GM12878 (cell line): Measurements from ENCODE around the gene TMEM150B. TPM values are rescaled to one million over a fixed set of nuclear protein-coding genes. Genes with fewer than 3 reads are reported as not detected.

Experiments used
- ATAC-seq: fragments of 200-7000 bp; cut with Tn5 transposase; 3 replicates; pipeline ENCODE4 v1.9.1; 2020; ENCODE audit warnings: mild to moderate bottlenecking, moderate library complexity
- BruUV-seq: library from RNA; stranded (reverse); fragments of 400-500 nt; replicated peaks from 2 replicates; lab custom pipeline; 2021; lab: Mats Ljungman, UMichigan
- CTCF ChIA-PET: fragments of 300-600 bp; sonication (Branson Sonifier 250); formaldehyde crosslinking; extraction: SDS; loops from one replicate; lab custom pipeline; 2021; ENCODE audit warnings: inconsistent platforms; lab: Yijun Ruan, JAX
- POLR2A ChIA-PET: fragments of 350-600 bp; formaldehyde crosslinking; extraction: SDS; loops from one replicate; lab custom pipeline; 2021; ENCODE audit warnings: inconsistent platforms; lab: Charles Lee
- RAD21 ChIA-PET: fragments of 300-600 bp; sonication (Branson Sonifier 250); formaldehyde crosslinking; loops from one replicate; lab custom pipeline; 2023; ENCODE audit warnings: antibody characterized with exemption; ENCODE audit not compliant: unreplicated experiment; lab: Charles Lee
- SMC1A ChIA-PET: fragments of 300-600 bp; sonication (Branson Sonifier 250); formaldehyde crosslinking; loops from one replicate; lab custom pipeline; 2023; ENCODE audit not compliant: unreplicated experiment, uncharacterized antibody; lab: Charles Lee
- DNase-seq: peaks from one replicate; pipeline ENCODE4 v3.0.0-alpha.2; 2011; ENCODE audit warnings: low read depth, low spot score
- FAIRE-seq: peaks from 3 replicates; lab custom pipeline; 2011; peaks lifted over from hg19 to GRCh38; lab: Jason Lieb, UNC
- H2AFZ ChIP-seq: 2 replicates; pipeline ENCODE4 v1.6.0; 2011; ENCODE audit warnings: low read depth, low read length, control low read depth; ENCODE audit not compliant: control insufficient read depth
- H3K27ac ChIP-seq: 2 replicates; pipeline ENCODE4 v1.5.1; 2011; ENCODE audit warnings: control low read depth; ENCODE audit not compliant: control insufficient read depth, insufficient read depth
- H3K27me3 ChIP-seq, 2 experiments: replicated peaks in 1 of 2; 2 replicates each; pipeline versions ENCODE4 v1.6.0 to v1.6.1; 2011; ENCODE audit warnings: low read length in 1 of 2; ENCODE audit not compliant: control insufficient read depth in 2 of 2, insufficient read depth in 2 of 2
- H3K36me3 ChIP-seq, 2 experiments: 2 replicates each; pipeline ENCODE4 v1.5.1; 2011; ENCODE audit warnings: low read length in 1 of 2; ENCODE audit not compliant: control insufficient read depth in 2 of 2, insufficient read depth in 2 of 2
- H3K4me1 ChIP-seq: 2 replicates; pipeline ENCODE4 v1.6.1; 2011; ENCODE audit warnings: mild to moderate bottlenecking, low read length, moderate library complexity, mixed read lengths; ENCODE audit not compliant: control insufficient read depth, insufficient read depth
- H3K4me2 ChIP-seq: 2 replicates; pipeline ENCODE4 v1.6.0; 2011; ENCODE audit warnings: control low read depth; ENCODE audit not compliant: control insufficient read depth, insufficient read depth
- H3K4me3 ChIP-seq: fragments of 200-600 bp; sonication (generic); 2 replicates; pipeline ENCODE4 v1.5.1; 2016
- H3K79me2 ChIP-seq: 2 replicates; pipeline ENCODE4 v1.6.0; 2011; ENCODE audit warnings: low read length; ENCODE audit not compliant: control insufficient read depth, insufficient read depth
- H3K9ac ChIP-seq: 2 replicates; pipeline ENCODE4 v1.8.0; 2011; ENCODE audit warnings: low read length, control low read depth, mixed read lengths; ENCODE audit not compliant: control insufficient read depth, insufficient read depth
- H3K9me3 ChIP-seq: replicated peaks from 3 replicates; pipeline ENCODE4 v1.5.1; 2011; ENCODE audit warnings: mild to moderate bottlenecking, low read length; ENCODE audit not compliant: control insufficient read depth, insufficient read depth
- H4K20me1 ChIP-seq: 2 replicates; pipeline ENCODE4 v1.6.0; 2011; ENCODE audit not compliant: control insufficient read depth, insufficient read depth
- ASH2L ChIP-seq: fragments of 300-600, 200-600 bp; sonication (generic); IDR thresholded peaks from 2 replicates; pipeline ENCODE4 v1.6.1; 2017; ENCODE audit warnings: low read depth, mild to moderate bottlenecking, borderline replicate concordance
- ATF3 ChIP-seq: IDR thresholded peaks from 2 replicates; pipeline ENCODE4 v1.6.1; 2011; ENCODE audit warnings: low read depth, mild to moderate bottlenecking, low read length, moderate library complexity, borderline replicate concordance; ENCODE audit errors: extremely low read depth
- BMI1 ChIP-seq: fragments of 450-650 bp; IDR thresholded peaks from 2 replicates; pipeline ENCODE4 v1.6.1; 2016; ENCODE audit warnings: mild to moderate bottlenecking, moderate library complexity, borderline replicate concordance
- CTCF ChIP-seq, 3 experiments: IDR thresholded peaks in 2 of 3; conservative IDR thresholded peaks in 1 of 3; 2 replicates each; pipeline ENCODE4 v1.5.1; 2011; ENCODE audit warnings: low read depth in 3 of 3, low read length in 3 of 3, mild to moderate bottlenecking in 3 of 3, control low read depth in 2 of 3, moderate library complexity in 2 of 3, inconsistent platforms in 1 of 3, mixed read lengths in 1 of 3; ENCODE audit not compliant: control insufficient read depth in 2 of 3, insufficient read depth in 1 of 3; ENCODE audit errors: extremely low read depth in 1 of 3
- EED ChIP-seq: sonication (generic); IDR thresholded peaks from 2 replicates; pipeline ENCODE4 v1.6.1; 2016; ENCODE audit warnings: antibody characterized with exemption, low read depth
- NFYA ChIP-seq: IDR thresholded peaks from 2 replicates; pipeline ENCODE4 v1.6.1; 2011; ENCODE audit warnings: low read depth, mild to moderate bottlenecking, low read length, improper control_type of control experiment, borderline replicate concordance
- SMAD1 ChIP-seq: fragments of 450-650 bp; IDR thresholded peaks from 2 replicates; pipeline ENCODE4 v1.6.1; 2018; ENCODE audit warnings: mild to moderate bottlenecking, low read depth; ENCODE audit not compliant: partially characterized antibody
- TBL1XR1 ChIP-seq: IDR thresholded peaks from 2 replicates; pipeline ENCODE4 v1.6.1; 2012; ENCODE audit warnings: low read depth, low read length, improper control_type of control experiment
- TCF12 ChIP-seq: IDR thresholded peaks from 2 replicates; pipeline ENCODE4 v1.6.1; 2011; ENCODE audit warnings: low read depth, mild to moderate bottlenecking, low read length
- YBX1 ChIP-seq: fragments of 450-650 bp; IDR thresholded peaks from 2 replicates; pipeline ENCODE4 v1.6.1; 2016; ENCODE audit warnings: antibody characterized with exemption
- ZBTB11 ChIP-seq: fragments of 450-650 bp; formaldehyde crosslinking; IDR thresholded peaks from 2 replicates; pipeline ENCODE4 v1.5.0; 2022; ENCODE audit warnings: mild to moderate bottlenecking, missing genetic modification characterization
- WGBS: methylation state at CpG from one replicate; pipeline ENCODE4 v1.1.6; 2016; ENCODE audit warnings: low lambda C conversion rate; ENCODE audit not compliant: insufficient replicate concordance, insufficient coverage; ENCODE audit errors: missing lambda C conversion rate; 5-methylcytosine and 5-hydroxymethylcytosine counted together
- in situ Hi-C: fragments of 300-500 bp; cut with MboI; formaldehyde crosslinking; loops from 9 replicates; pipeline ENCODE4 v1.14.3; 2018; ENCODE audit warnings: mixed read lengths
- intact Hi-C: fragments of 100-400 bp; cut with micrococcal nuclease; formaldehyde crosslinking; loops from one replicate; pipeline ENCODE4 v1.14.2; 2022; ENCODE audit not compliant: unreplicated experiment
- polyA plus RNA-seq, 11 experiments: library from polyadenylated mRNA; depleted of rRNA in 4 of 11; unstranded in 6 of 11; stranded (reverse) in 5 of 11; fragments of >200 nt; fragmentation: Nextera tagmentation in 4 of 11; fragmentation: Illumina TruSeq in 1 of 11; extraction: Ambion mirVana in 4 of 11; extraction: Trizol in 1 of 11; gene quantifications; 1 replicate in 1 of 11; 2 replicates in 10 of 11; pipeline versions ENCODE4 v1.2.1 to v1.2.3, GENCODE V29; 2011 to 2016; ENCODE audit warnings: inconsistent platforms in 2 of 11, missing spikeins in 2 of 11, low read depth in 1 of 11
- total RNA-seq, 4 experiments: library from RNA; depleted of rRNA in 3 of 4; stranded (reverse); fragments of >200 nt in 3 of 4; fragmentation: Illumina TruSeq in 1 of 4; extraction: Trizol in 1 of 4; gene quantifications; 2 replicates each; pipeline versions ENCODE4 v1.2.1 to v1.2.3, GENCODE V29; 2013 to 2021
- TF ChIP-seq, protein P1 (sequence below): fragments of 150-350 bp; IDR thresholded peaks from 2 replicates; pipeline ENCODE4 v1.6.1; 2014; ENCODE audit warnings: mild to moderate bottlenecking, low read depth, low read length
- TF ChIP-seq, protein P2 (sequence below): fragments of 450-650 bp; IDR thresholded peaks from 2 replicates; pipeline ENCODE4 v1.6.1; 2016; ENCODE audit warnings: mild to moderate bottlenecking

TMEM150B gene
- total and polyA plus RNA-seq, 10 of the 15 experiments (the other 5 are each of a cell fraction or from before 2014, with no cell fraction given): 0.09 to 0.23 (median 0.18) TPM; not detected in 6

- TF ChIP-seq CTCF (IDR thresholded peaks at IDR 0.05 in 2 of 3, conservative IDR thresholded peaks at IDR 0.05 in 1 of 3; ENCODE audit: control insufficient read depth in 2 of 3, extremely low read depth in 1 of 3, insufficient read depth in 1 of 3, low read depth in 3 of 3, low read length in 3 of 3): no peak
Measured at GRCh38 chr19:55315956-55316525, 9.1 kb downstream of the TMEM150B start (continued).

DNA sequence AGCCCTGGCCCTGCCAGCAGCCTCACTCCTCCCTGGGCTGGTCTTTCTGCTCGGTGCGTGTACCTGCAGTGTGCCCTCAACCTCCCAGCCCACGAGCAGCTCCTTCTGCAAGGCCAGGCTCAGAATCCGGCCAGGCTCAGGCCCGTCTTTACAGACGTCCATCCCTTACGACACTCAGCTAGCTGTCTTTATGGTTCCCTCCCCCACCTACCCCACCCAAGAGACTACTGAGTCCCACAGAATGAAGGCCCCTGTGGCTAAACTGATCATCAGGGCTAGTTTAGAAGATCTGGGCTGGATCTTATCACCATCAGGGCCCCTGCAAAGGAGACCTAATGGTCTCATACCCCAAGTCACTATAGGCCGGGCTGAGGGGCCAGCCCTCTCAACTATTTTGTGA is 10.7 kb downstream of the TMEM150B start:
- SMC1A ChIA-PET: no interaction called here
- Histone ChIP-seq H3K4me3 (no peak overlapping the region), H3K9me3 (no peaks in the 10 kb centered on the region), H3K36me3 (no peaks in the 10 kb centered on the region), H3K79me2 (no peaks in the 10 kb centered on the region), H3K27ac (no peak overlapping the region), H3K9ac (no peak overlapping the region), H2AFZ (no peak overlapping the region), H3K4me1 (no peaks in the 10 kb centered on the region), H3K27me3 (no peaks in the 10 kb centered on the region), H3K4me2 (no peak overlapping the region), H4K20me1 (no peaks in the 10 kb centered on the region)
- RAD21 ChIA-PET: no interaction called here
- intact Hi-C loops: no loop called here
- no TSS peak for BruUV-seq
- POLR2A ChIA-PET: interaction anchor here (1.0 kb wide), 1 partner anchor 25 kb away, joined by 3 read pairs; the partner anchor contains the start of gene KMT5C
- ATAC-seq (no peak), FAIRE-seq (no peak), DNase-seq (no peak)
- CTCF ChIA-PET: no interaction called here
- WGBS: 38% methylated on average over 8 of the region's 8 CpGs
- in situ Hi-C loops: no loop called here
- TF ChIP-seq ASH2L (no peak), SMAD1 (no peak), TCF12 (no peak), TBL1XR1 (no peak), ZBTB11 (CRISPR knock-in tag) (no peak), EED (no peak), ATF3 (no peak), BMI1 (no peak), YBX1 (no peak), NFYA (no peak)
- TF ChIP-seq, protein P1, sequence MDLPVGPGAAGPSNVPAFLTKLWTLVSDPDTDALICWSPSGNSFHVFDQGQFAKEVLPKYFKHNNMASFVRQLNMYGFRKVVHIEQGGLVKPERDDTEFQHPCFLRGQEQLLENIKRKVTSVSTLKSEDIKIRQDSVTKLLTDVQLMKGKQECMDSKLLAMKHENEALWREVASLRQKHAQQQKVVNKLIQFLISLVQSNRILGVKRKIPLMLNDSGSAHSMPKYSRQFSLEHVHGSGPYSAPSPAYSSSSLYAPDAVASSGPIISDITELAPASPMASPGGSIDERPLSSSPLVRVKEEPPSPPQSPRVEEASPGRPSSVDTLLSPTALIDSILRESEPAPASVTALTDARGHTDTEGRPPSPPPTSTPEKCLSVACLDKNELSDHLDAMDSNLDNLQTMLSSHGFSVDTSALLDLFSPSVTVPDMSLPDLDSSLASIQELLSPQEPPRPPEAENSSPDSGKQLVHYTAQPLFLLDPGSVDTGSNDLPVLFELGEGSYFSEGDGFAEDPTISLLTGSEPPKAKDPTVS: no peak
- TF ChIP-seq, protein P2, sequence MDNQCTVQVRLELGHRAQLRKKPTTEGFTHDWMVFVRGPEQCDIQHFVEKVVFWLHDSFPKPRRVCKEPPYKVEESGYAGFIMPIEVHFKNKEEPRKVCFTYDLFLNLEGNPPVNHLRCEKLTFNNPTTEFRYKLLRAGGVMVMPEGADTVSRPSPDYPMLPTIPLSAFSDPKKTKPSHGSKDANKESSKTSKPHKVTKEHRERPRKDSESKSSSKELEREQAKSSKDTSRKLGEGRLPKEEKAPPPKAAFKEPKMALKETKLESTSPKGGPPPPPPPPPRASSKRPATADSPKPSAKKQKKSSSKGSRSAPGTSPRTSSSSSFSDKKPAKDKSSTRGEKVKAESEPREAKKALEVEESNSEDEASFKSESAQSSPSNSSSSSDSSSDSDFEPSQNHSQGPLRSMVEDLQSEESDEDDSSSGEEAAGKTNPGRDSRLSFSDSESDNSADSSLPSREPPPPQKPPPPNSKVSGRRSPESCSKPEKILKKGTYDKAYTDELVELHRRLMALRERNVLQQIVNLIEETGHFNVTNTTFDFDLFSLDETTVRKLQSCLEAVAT: no peak
